Parathyroid adenoma (tissue), 2 donors: Measurements from ENCODE around the gene SNCA.

Experiments used
- H2AFZ ChIP-seq: fragments of 300-600 bp; sonication (generic); one replicate; pipeline ENCODE4 v1.7.0; 2017; ENCODE audit warnings: antibody characterized with exemption, mild to moderate bottlenecking
- H3K27ac ChIP-seq: fragments of 300-600 bp; sonication (generic); one replicate; pipeline ENCODE4 v1.7.0; 2017
- H3K27me3 ChIP-seq: fragments of 300-600 bp; sonication (generic); one replicate; pipeline ENCODE4 v1.7.0; 2017; ENCODE audit warnings: low read length; ENCODE audit not compliant: control insufficient read depth, insufficient read depth
- H3K36me3 ChIP-seq: fragments of 300-600 bp; sonication (generic); one replicate; pipeline ENCODE4 v1.7.0; 2017; ENCODE audit warnings: low read length; ENCODE audit not compliant: control insufficient read depth, insufficient read depth
- H3K4me1 ChIP-seq: fragments of 300-600 bp; sonication (generic); one replicate; pipeline ENCODE4 v1.7.0; 2017; ENCODE audit warnings: control low read depth
- H3K4me2 ChIP-seq: fragments of 300-600 bp; sonication (generic); one replicate; pipeline ENCODE4 v1.7.0; 2017; ENCODE audit warnings: low read length
- H3K4me3 ChIP-seq: fragments of 300-600 bp; sonication (generic); one replicate; pipeline ENCODE4 v1.7.0; 2017; ENCODE audit warnings: low read depth, low read length
- H3K79me2 ChIP-seq: fragments of 300-600 bp; sonication (generic); one replicate; pipeline ENCODE4 v1.7.0; 2017; ENCODE audit warnings: control low read depth
- H3K9ac ChIP-seq: fragments of 300-600 bp; sonication (generic); one replicate; pipeline ENCODE4 v1.7.0; 2017; ENCODE audit warnings: mild to moderate bottlenecking
- H3K9me3 ChIP-seq: fragments of 300-600 bp; sonication (generic); one replicate; pipeline ENCODE4 v1.7.0; 2017; ENCODE audit warnings: low read length; ENCODE audit not compliant: control insufficient read depth
- TF ChIP-seq, protein P1 (sequence below): fragments of 300-600 bp; sonication (generic); IDR thresholded peaks from one replicate; pipeline ENCODE4 v1.7.0; 2017; ENCODE audit warnings: antibody characterized with exemption, mild to moderate bottlenecking
- donor health status: primary hyperparathyroidism.

SNCA gene

DNA sequence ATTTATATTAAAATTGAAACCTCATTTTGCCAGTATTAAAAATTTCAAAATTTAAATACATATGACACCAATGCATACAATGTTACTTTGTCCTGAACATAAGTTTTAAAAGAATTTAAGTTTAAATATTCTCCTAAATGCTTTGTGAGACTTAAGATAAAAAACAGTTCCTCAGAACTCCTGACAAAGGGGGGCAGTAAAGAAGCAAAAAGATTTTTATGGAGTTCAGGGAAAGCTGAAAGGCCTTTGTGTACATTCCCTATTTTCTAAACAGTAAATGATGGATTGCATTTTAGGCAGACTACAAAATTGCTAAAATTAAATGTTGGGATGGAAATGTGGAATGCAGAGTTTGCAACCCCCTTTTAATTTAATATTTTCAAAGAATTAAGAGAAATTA, 81.7 kb downstream of the SNCA start:
- H3K79me2 ChIP-seq, result no peaks in the 10 kb centered on the region
- no peaks in the 10 kb centered on the region for H3K4me1 ChIP-seq
- H3K9ac ChIP-seq, result no peak overlapping the region
- TF ChIP-seq, protein P1, sequence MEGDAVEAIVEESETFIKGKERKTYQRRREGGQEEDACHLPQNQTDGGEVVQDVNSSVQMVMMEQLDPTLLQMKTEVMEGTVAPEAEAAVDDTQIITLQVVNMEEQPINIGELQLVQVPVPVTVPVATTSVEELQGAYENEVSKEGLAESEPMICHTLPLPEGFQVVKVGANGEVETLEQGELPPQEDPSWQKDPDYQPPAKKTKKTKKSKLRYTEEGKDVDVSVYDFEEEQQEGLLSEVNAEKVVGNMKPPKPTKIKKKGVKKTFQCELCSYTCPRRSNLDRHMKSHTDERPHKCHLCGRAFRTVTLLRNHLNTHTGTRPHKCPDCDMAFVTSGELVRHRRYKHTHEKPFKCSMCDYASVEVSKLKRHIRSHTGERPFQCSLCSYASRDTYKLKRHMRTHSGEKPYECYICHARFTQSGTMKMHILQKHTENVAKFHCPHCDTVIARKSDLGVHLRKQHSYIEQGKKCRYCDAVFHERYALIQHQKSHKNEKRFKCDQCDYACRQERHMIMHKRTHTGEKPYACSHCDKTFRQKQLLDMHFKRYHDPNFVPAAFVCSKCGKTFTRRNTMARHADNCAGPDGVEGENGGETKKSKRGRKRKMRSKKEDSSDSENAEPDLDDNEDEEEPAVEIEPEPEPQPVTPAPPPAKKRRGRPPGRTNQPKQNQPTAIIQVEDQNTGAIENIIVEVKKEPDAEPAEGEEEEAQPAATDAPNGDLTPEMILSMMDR, result no peak
- H3K27ac ChIP-seq, result no peak overlapping the region
- H3K9me3 ChIP-seq, result no peaks in the 10 kb centered on the region
- H3K36me3 ChIP-seq, result no peaks in the 10 kb centered on the region
- no peaks in the 10 kb centered on the region for H3K27me3 ChIP-seq
- H3K4me3 ChIP-seq, result no peak overlapping the region
- no peak overlapping the region for H3K4me2 ChIP-seq
- no peak overlapping the region for H2AFZ ChIP-seq

DNA sequence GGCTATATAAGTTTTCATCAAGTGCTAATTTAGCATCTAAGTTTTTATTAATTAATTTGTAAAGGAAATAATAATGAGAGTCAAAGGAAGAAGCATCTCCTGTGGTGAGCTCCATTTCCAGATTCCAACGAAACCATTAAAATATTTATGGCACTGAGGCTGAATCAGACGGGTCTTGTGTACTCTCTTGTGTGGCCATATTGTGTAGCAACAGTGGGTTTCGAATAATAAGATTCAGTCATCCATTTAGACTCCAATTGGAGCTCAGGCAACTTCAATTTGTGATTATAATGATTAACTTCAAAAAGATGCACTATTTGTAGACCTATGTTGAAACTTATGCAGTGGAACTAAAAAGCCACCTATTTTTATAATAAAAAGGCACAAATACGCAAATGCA, 82.4 kb downstream of the SNCA start:
- Histone ChIP-seq H3K4me2 (no peak overlapping the region), H3K27me3 (no peaks in the 10 kb centered on the region), H3K9me3 (no peaks in the 10 kb centered on the region), H3K79me2 (no peaks in the 10 kb centered on the region), H3K27ac (no peak overlapping the region), H3K4me1 (no peaks in the 10 kb centered on the region), H3K36me3 (no peaks in the 10 kb centered on the region), H3K4me3 (no peak overlapping the region), H3K9ac (no peak overlapping the region), H2AFZ (no peak overlapping the region)
- TF ChIP-seq, protein P1, result no peak

DNA sequence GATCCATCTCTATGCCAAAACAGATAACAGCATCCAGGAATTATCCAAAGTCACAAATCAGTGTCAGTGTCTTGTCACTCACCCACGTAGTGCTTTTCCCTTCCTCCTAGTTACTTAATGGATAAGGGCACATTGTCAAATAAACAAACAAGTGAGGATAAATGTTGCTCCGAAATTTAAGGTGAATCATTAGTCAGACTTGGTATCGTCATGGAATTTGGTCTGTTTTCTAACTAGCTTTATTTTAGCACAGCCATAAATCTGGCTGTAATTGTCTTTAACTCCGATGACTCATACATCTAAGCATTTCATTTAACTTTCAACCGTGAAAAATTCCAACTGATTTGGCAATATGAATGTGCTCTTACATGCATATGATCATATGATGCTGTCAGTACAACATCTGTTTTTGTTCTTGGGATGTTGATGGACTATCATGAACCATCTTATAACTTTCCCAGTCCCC, 83.3 kb downstream of the SNCA start:
- TF ChIP-seq, protein P1, result no peak
- Histone ChIP-seq H3K79me2 (no peaks in the 10 kb centered on the region), H3K36me3 (no peaks in the 10 kb centered on the region), H3K4me2 (no peak overlapping the region), H3K4me3 (no peak overlapping the region), H3K27ac (no peak overlapping the region), H3K9me3 (no peaks in the 10 kb centered on the region), H3K27me3 (no peaks in the 10 kb centered on the region), H3K9ac (no peak overlapping the region), H3K4me1 (no peaks in the 10 kb centered on the region), H2AFZ (no peak overlapping the region)

DNA sequence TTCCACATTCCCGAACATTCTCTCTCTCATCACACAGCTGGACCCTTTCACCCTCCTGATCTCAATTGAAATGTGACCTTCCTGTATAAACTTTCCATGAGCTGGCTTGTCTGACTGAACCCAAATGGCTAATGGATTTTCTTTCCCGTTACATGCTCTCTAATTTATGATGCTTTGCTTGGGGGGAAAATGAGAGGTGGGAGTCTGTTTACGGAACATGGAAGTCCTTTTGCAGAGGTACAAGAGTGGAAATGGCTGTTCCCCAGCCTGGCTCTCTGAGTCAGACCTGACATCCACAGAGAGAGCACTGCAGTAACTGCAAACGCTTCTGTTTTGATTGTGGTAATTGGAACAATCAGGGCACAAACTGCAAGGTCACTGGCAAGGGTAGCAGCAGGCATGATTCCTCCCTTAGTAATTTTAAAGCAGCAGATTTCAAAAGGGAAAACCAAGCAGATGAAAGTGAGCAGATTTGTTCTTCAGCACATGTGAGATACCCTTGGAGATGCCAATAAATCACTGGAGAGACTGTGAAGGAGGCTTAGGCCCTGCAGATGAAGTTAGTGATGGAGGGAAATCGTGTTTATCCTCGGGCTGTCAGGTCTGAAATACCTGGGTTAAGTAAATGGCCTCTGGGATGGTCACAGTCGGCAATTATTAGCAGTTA, 83.9 kb downstream of the SNCA start:
- no peaks in the 10 kb centered on the region for H3K27me3 ChIP-seq
- no peak overlapping the region for H3K27ac ChIP-seq
- H3K36me3 ChIP-seq, result no peaks in the 10 kb centered on the region
- H3K4me3 ChIP-seq, result no peak overlapping the region
- TF ChIP-seq, protein P1, result no peak
- H3K9me3 ChIP-seq, result no peaks in the 10 kb centered on the region
- no peak overlapping the region for H2AFZ ChIP-seq
- no peaks in the 10 kb centered on the region for H3K79me2 ChIP-seq
- no peaks in the 10 kb centered on the region for H3K4me1 ChIP-seq
- H3K9ac ChIP-seq, result no peak overlapping the region
- no peak overlapping the region for H3K4me2 ChIP-seq

DNA sequence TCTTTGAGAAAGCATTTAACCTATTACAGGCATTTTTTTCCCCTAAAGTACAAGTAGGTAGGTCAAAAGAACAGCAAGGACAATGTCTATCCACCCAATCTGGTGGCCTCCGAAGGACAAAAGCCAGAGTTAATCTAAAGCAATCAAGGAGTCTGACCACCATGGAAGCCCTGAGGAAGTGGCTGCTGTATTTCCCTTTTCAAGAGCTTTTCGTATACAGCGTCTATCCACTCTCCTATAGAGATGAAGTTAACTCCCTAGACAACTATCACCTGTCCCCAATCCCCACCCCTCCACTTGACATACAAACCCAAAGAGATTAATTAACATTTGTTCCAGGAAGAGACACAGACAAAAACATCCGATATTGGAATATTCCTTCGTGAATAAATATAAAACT, 85.5 kb downstream of the SNCA start:
- Histone ChIP-seq H3K4me1 (no peaks in the 10 kb centered on the region), H3K4me3 (no peak overlapping the region), H3K4me2 (no peak overlapping the region), H3K9ac (no peak overlapping the region), H3K27ac (no peak overlapping the region), H2AFZ (no peak overlapping the region), H3K36me3 (no peaks in the 10 kb centered on the region), H3K27me3 (no peaks in the 10 kb centered on the region), H3K9me3 (no peaks in the 10 kb centered on the region), H3K79me2 (no peaks in the 10 kb centered on the region)
- TF ChIP-seq, protein P1, result no peak
